ENCODE data around the gene MACROH2A1. TPM values are rescaled to one million over a fixed set of nuclear protein-coding genes. Genes with fewer than 3 reads are reported as not detected.

MACROH2A1 gene
- total and polyA plus RNA-seq, 2 donors from 2014 or later, result 99.4 to 144 TPM

DNA sequence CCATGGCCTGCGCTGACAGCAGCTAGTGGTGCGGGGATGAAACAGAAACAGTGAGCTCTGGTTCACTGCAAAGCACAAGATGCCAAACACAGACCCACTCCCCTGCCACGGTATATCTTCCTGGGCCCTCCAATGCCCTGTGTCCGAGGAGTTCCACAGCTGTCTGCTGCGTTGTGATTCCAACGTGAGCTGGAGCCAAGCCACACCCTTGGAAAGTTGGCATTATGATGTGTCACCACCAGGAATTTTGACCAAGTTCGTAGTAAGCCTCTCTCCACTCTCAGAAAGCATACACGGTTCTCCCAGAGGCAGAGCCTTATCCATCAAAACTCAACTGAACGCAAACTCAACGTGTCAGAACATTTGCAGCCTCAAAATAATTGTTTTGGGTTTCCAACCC lies 55.6 kb downstream of the MACROH2A1 start:
- TF ChIP-seq, protein P1, sequence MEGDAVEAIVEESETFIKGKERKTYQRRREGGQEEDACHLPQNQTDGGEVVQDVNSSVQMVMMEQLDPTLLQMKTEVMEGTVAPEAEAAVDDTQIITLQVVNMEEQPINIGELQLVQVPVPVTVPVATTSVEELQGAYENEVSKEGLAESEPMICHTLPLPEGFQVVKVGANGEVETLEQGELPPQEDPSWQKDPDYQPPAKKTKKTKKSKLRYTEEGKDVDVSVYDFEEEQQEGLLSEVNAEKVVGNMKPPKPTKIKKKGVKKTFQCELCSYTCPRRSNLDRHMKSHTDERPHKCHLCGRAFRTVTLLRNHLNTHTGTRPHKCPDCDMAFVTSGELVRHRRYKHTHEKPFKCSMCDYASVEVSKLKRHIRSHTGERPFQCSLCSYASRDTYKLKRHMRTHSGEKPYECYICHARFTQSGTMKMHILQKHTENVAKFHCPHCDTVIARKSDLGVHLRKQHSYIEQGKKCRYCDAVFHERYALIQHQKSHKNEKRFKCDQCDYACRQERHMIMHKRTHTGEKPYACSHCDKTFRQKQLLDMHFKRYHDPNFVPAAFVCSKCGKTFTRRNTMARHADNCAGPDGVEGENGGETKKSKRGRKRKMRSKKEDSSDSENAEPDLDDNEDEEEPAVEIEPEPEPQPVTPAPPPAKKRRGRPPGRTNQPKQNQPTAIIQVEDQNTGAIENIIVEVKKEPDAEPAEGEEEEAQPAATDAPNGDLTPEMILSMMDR (IDR thresholded peaks at IDR 0.05; ENCODE audit: borderline replicate concordance, extremely low read depth, insufficient read depth), result no peak
- FAIRE-seq (no peak), DNase-seq (no peak)
- H3K27ac ChIP-seq (ENCODE audit: low read depth in 2 of 2, low read length in 2 of 2), result no peak overlapping the region
- H3K4me3 ChIP-seq (ENCODE audit: low read length in 3 of 3), result no peak overlapping the region
- peaks cover 0 to 7% (median 3%) of the 10 kb centered on the region in 3 donors for H3K4me1 ChIP-seq (ENCODE audit: control insufficient read depth in 2 of 3, insufficient read depth in 2 of 3, low read depth in 1 of 3, low read length in 3 of 3)
- peaks cover 2 to 48% (median 41%) of the 10 kb centered on the region in 3 donors for H3K36me3 ChIP-seq (ENCODE audit: control insufficient read depth in 2 of 3, insufficient read depth in 3 of 3, low read length in 3 of 3)
- H3K9ac ChIP-seq (ENCODE audit: low read length in 3 of 3), result no peak overlapping the region
- intact Hi-C loops (cut with DNase I), result no loop called here
- H3K27me3 ChIP-seq (ENCODE audit: control insufficient read depth, insufficient read depth, low read length), result no peaks in the 10 kb centered on the region
- H3K9me3 ChIP-seq (ENCODE audit: control insufficient read depth in 2 of 3, insufficient read depth in 1 of 3, low read length in 3 of 3), result no peaks in the 10 kb centered on the region

DNA sequence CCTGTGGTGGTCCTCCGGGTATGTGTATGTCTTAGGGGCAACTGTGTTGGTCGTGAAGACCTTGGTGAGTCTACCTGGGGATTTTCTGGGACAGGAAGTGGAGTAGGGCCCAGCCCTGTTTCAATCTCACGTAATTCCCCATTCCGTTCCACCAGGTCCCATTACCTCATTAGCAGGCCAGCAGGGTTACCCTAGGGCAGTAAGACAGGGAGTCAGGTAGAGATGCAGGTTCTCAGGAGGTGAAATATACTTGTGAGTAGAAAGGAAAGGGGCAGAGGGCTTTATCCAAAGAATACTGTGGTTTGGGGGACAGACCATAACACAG lies 56.5 kb downstream of the MACROH2A1 start:
- no peak for FAIRE-seq
- intact Hi-C loops (cut with DNase I), result no loop called here
- H3K27me3 ChIP-seq (ENCODE audit: control insufficient read depth, insufficient read depth, low read length), result no peaks in the 10 kb centered on the region
- TF ChIP-seq, protein P1 (IDR thresholded peaks at IDR 0.05; ENCODE audit: borderline replicate concordance, extremely low read depth, insufficient read depth), result no peak
- H3K36me3 ChIP-seq (ENCODE audit: control insufficient read depth in 2 of 3, insufficient read depth in 3 of 3, low read length in 3 of 3), result peaks cover 2 to 55% (median 42%) of the 10 kb centered on the region in 3 donors
- H3K4me1 ChIP-seq (ENCODE audit: control insufficient read depth in 2 of 3, insufficient read depth in 2 of 3, low read depth in 1 of 3, low read length in 3 of 3), result peaks cover 0 to 3% (median 3%) of the 10 kb centered on the region in 3 donors
- DNase-seq, result no peak
- no peak overlapping the region for H3K4me3 ChIP-seq (ENCODE audit: low read length in 3 of 3)
- H3K9ac ChIP-seq (ENCODE audit: low read length in 3 of 3), result no peak overlapping the region
- no peak overlapping the region for H3K27ac ChIP-seq (ENCODE audit: low read depth in 2 of 2, low read length in 2 of 2)
- no peaks in the 10 kb centered on the region for H3K9me3 ChIP-seq (ENCODE audit: control insufficient read depth in 2 of 3, insufficient read depth in 1 of 3, low read length in 3 of 3)

DNA sequence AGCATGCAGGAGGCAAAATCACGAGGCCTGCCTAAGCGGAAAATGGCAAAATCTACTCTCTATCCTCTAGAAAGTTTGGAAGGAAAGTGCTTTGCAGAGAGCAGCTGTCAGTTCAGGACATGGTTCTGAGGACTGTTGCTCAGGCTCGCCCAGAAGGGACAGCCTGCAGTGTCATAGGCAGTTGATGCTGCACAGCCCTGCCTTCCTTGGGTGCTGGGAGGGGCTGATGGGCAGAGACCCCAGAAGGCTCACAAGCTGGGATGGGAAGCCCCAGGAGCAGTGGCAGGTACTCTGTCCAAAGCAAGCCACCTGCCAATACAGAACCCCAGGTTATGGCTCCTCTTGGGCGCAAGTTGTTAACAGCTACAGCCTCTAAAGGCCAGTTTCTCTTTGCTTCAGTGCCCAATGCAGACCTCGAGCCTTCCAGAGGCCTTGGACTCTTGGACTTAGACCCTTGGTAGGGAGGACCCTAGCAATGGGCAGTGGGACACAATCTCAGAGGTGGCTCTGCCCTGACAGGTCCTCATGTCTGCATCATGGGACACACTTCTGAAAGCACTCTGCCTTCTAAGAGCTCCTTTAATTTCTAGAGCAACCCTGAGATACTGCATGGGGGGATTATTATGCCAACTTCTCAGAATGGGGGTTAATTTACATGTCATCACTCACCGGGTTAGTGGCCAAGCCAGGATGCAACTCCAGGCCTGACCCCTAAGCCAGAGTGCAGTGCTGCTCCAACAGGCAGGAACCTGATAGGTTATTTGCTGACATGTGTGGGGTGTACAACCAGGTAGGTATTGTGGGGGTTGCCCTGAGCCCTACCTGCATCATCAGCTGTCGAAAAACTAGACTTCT lies 57.1 kb downstream of the MACROH2A1 start:
- FAIRE-seq, result no peak
- no peaks in the 10 kb centered on the region for H3K27me3 ChIP-seq (ENCODE audit: control insufficient read depth, insufficient read depth, low read length)

More for the DNA sequence above, 57.1 kb downstream of the MACROH2A1 start:
- Histone ChIP-seq H3K27ac (ENCODE audit: low read depth in 2 of 2, low read length in 2 of 2) (no peak overlapping the region), H3K4me1 (ENCODE audit: control insufficient read depth in 2 of 3, insufficient read depth in 2 of 3, low read depth in 1 of 3, low read length in 3 of 3) (peaks cover 0 to 3% (median 0%) of the 10 kb centered on the region in 3 donors), H3K9ac (ENCODE audit: low read length in 3 of 3) (no peak overlapping the region), H3K4me3 (ENCODE audit: low read length in 3 of 3) (no peak overlapping the region), H3K36me3 (ENCODE audit: control insufficient read depth in 2 of 3, insufficient read depth in 3 of 3, low read length in 3 of 3) (peaks cover 2 to 55% (median 47%) of the 10 kb centered on the region in 3 donors), H3K9me3 (ENCODE audit: control insufficient read depth in 2 of 3, insufficient read depth in 1 of 3, low read length in 3 of 3) (no peaks in the 10 kb centered on the region)
- intact Hi-C loops (cut with DNase I), result no loop called here
- TF ChIP-seq, protein P1 (IDR thresholded peaks at IDR 0.05; ENCODE audit: borderline replicate concordance, extremely low read depth, insufficient read depth), result no peak
- DNase-seq, result no peak
